Vagina (tissue), 2 donors: ENCODE measurements around the gene STARD10. TPM values are rescaled to one million over a fixed set of nuclear protein-coding genes. Genes with fewer than 3 reads are reported as not detected.
A peak's percentile ranks its signal among the peaks of the same experiment; 100 is the strongest.

Experiments
- DNase-seq, 2 donors: peaks; one replicate each; pipeline ENCODE4 v3.0.0-alpha.2; 2017; ENCODE audit errors: extremely low spot score in 2 of 2
- H3K27ac ChIP-seq: fragments of 200-600 bp; sonication (generic); one replicate; pipeline ENCODE4 v1.5.1; 2019
- H3K27me3 ChIP-seq: fragments of 200-600 bp; sonication (generic); one replicate; pipeline ENCODE4 v1.5.1; 2019
- H3K36me3 ChIP-seq, 2 donors: fragments of 200-600 bp; sonication (generic); one replicate each; pipeline ENCODE4 v1.5.1; 2017 to 2019
- H3K4me1 ChIP-seq: fragments of 200-600 bp; sonication (generic); one replicate; pipeline ENCODE4 v1.5.1; 2019
- H3K4me3 ChIP-seq, 2 donors: fragments of 200-600 bp; sonication (generic); 1 replicate in 1 of 2; 2 replicates in 1 of 2; pipeline ENCODE4 v1.5.1; 2016 to 2019
- H3K9me3 ChIP-seq: fragments of 200-600 bp; sonication (generic); one replicate; pipeline ENCODE4 v1.5.1; 2019
- CTCF ChIP-seq, 3 experiments: fragments of 450-650 bp in 2 of 3; fragments of 200-600 bp in 1 of 3; sonication (generic) in 1 of 3; IDR thresholded peaks; one replicate each; pipeline ENCODE4 v1.5.1; 2017 to 2019; ENCODE audit warnings: antibody characterized with exemption in 3 of 3, mild to moderate bottlenecking in 2 of 3, moderate library complexity in 2 of 3
- POLR2A ChIP-seq, 2 donors: fragments of 450-650 bp; IDR thresholded peaks; one replicate each; pipeline ENCODE4 v1.6.1; 2017; ENCODE audit warnings: antibody characterized with exemption in 2 of 2, mild to moderate bottlenecking in 2 of 2, moderate library complexity in 2 of 2
- POLR2AphosphoS5 ChIP-seq, 2 donors: sonication (generic); formaldehyde crosslinking; IDR thresholded peaks; one replicate each; pipeline ENCODE4 v1.9.0; 2017; ENCODE audit warnings: antibody characterized with exemption in 2 of 2, mild to moderate bottlenecking in 2 of 2, low read depth in 1 of 2; ENCODE audit not compliant: insufficient read depth in 1 of 2
- intact Hi-C: fragments of 100-400 bp; cut with DNase I; formaldehyde crosslinking; loops from one replicate; pipeline ENCODE4 v1.15.1; 2023
- total RNA-seq: library from RNA; depleted of rRNA; stranded (reverse); fragments of >200 nt; gene quantifications from one replicate; pipeline ENCODE4 v1.2.3, GENCODE V29; 2016

Gene STARD10
- total RNA-seq, 1 donor from 2014 or later: 75.9 TPM

- DNase-seq: no peak
- TF ChIP-seq POLR2AphosphoS5 (IDR thresholded peaks at IDR 0.05; ENCODE audit: insufficient read depth in 1 of 2, low read depth in 1 of 2): no peak
- TF ChIP-seq POLR2A (IDR thresholded peaks at IDR 0.05): no peak
- TF ChIP-seq CTCF (IDR thresholded peaks at IDR 0.05): no peak
- no peaks in the 10 kb centered on the region for H3K27me3 ChIP-seq
- H3K27ac ChIP-seq: no peak overlapping the region
- H3K36me3 ChIP-seq: no peaks in the 10 kb centered on the region
- no peaks in the 10 kb centered on the region for H3K9me3 ChIP-seq
- no peak overlapping the region for H3K4me3 ChIP-seq
- intact Hi-C loops: no loop called here
- peaks cover 56% of the 10 kb centered on the region for H3K4me1 ChIP-seq
Measured at GRCh38 chr11:72740060-72740424, 53.8 kb downstream of the STARD10 start.

GRCh38 chr11:72739240-72740059 is 54.4 kb downstream of the STARD10 start:
- Histone ChIP-seq H3K27ac (no peak overlapping the region), H3K27me3 (no peaks in the 10 kb centered on the region), H3K9me3 (no peaks in the 10 kb centered on the region), H3K4me1 (peaks cover 56% of the 10 kb centered on the region), H3K4me3 (no peak overlapping the region), H3K36me3 (no peaks in the 10 kb centered on the region)
- no peak for DNase-seq
- intact Hi-C loops: no loop called here
- TF ChIP-seq CTCF (IDR thresholded peaks at IDR 0.05) (no peak), POLR2A (IDR thresholded peaks at IDR 0.05) (no peak), POLR2AphosphoS5 (IDR thresholded peaks at IDR 0.05; ENCODE audit: insufficient read depth in 1 of 2, low read depth in 1 of 2) (no peak)

- no peak for DNase-seq
Measured at GRCh38 chr11:72738199-72739141, 55.4 kb downstream of the STARD10 start.

GRCh38 chr11:72737336-72737735 is 56.5 kb downstream of the STARD10 start:
- TF ChIP-seq POLR2AphosphoS5 (IDR thresholded peaks at IDR 0.05; ENCODE audit: insufficient read depth in 1 of 2, low read depth in 1 of 2) (no peak), CTCF (IDR thresholded peaks at IDR 0.05) (no peak), POLR2A (IDR thresholded peaks at IDR 0.05) (no peak)
- Histone ChIP-seq H3K4me3 (no peak overlapping the region), H3K27me3 (no peaks in the 10 kb centered on the region), H3K9me3 (no peaks in the 10 kb centered on the region), H3K36me3 (no peaks in the 10 kb centered on the region), H3K4me1 (peaks cover 50% of the 10 kb centered on the region), H3K27ac (peak overlapping the region; percentile 42)
- DNase-seq: no peak
- intact Hi-C loops: no loop called here

More at GRCh38 chr11:72738199-72739141, 55.4 kb downstream of the STARD10 start:
- no peaks in the 10 kb centered on the region for H3K27me3 ChIP-seq
- peaks cover 56% of the 10 kb centered on the region for H3K4me1 ChIP-seq
- no peaks in the 10 kb centered on the region for H3K36me3 ChIP-seq
- H3K27ac ChIP-seq: peak overlapping the region; percentile 42
- intact Hi-C loops: no loop called here
- no peaks in the 10 kb centered on the region for H3K9me3 ChIP-seq
- no peak for TF ChIP-seq POLR2AphosphoS5 (IDR thresholded peaks at IDR 0.05; ENCODE audit: insufficient read depth in 1 of 2, low read depth in 1 of 2)
- H3K4me3 ChIP-seq: no peak overlapping the region

- Histone ChIP-seq H3K27ac (peak overlapping the region; percentile 42), H3K27me3 (no peaks in the 10 kb centered on the region), H3K4me3 (no peak overlapping the region), H3K4me1 (peaks cover 43% of the 10 kb centered on the region), H3K9me3 (no peaks in the 10 kb centered on the region), H3K36me3 (no peaks in the 10 kb centered on the region)
- no peak for TF ChIP-seq POLR2A (IDR thresholded peaks at IDR 0.05)
- TF ChIP-seq CTCF (IDR thresholded peaks at IDR 0.05): no peak
- no peak for TF ChIP-seq POLR2AphosphoS5 (IDR thresholded peaks at IDR 0.05; ENCODE audit: insufficient read depth in 1 of 2, low read depth in 1 of 2)
- intact Hi-C loops: no loop called here
- DNase-seq: no peak
Measured at GRCh38 chr11:72736452-72737069, 57.3 kb downstream of the STARD10 start.
